Ectodermal cell (in vitro differentiated cells): ENCODE results near the gene MIP.

Source experiments
- H3K27ac ChIP-seq: 2 replicates; pipeline ENCODE4 v1.7.0; 2013; ENCODE audit warnings: mild to moderate bottlenecking, low read depth, low read length; ENCODE audit not compliant: insufficient read depth, poor library complexity, severe bottlenecking
- H3K27me3 ChIP-seq: 2 replicates; pipeline ENCODE4 v1.7.0; 2013; ENCODE audit warnings: mild to moderate bottlenecking, low read length; ENCODE audit not compliant: insufficient read depth, control insufficient read depth, poor library complexity, severe bottlenecking
- H3K36me3 ChIP-seq: one replicate; pipeline ENCODE4 v1.7.0; 2013; ENCODE audit warnings: low read length; ENCODE audit not compliant: control insufficient read depth, insufficient read depth
- H3K4me1 ChIP-seq: one replicate; pipeline ENCODE4 v1.7.0; 2013; ENCODE audit warnings: low read length; ENCODE audit not compliant: control insufficient read depth, insufficient read depth
- H3K4me3 ChIP-seq: 2 replicates; pipeline ENCODE4 v1.7.0; 2013; ENCODE audit warnings: low read depth, low read length, control low read depth; ENCODE audit not compliant: insufficient read depth
- H3K9me3 ChIP-seq: 2 replicates; pipeline ENCODE4 v1.7.0; 2013; ENCODE audit warnings: mild to moderate bottlenecking, low read length, moderate library complexity; ENCODE audit not compliant: control insufficient read depth
- WGBS, 2 experiments: methylation state at CpG; one replicate each; pipeline ENCODE4 v1.1.7; 2013; ENCODE audit warnings: missing lambda C conversion rate in 2 of 2; 5-methylcytosine and 5-hydroxymethylcytosine counted together

MIP gene

GRCh38 chr12:56487448-56488040 lies 33.1 kb upstream of the MIP start:
- H3K4me1 ChIP-seq = no peaks in the 10 kb centered on the region
- H3K4me3 ChIP-seq = peak overlapping the region; percentile 46
- 7 to 8% methylated on average over 44 of the region's 44 CpGs for WGBS, 2 experiments
- H3K9me3 ChIP-seq = no peaks in the 10 kb centered on the region
- H3K27me3 ChIP-seq = peaks cover 60% of the 10 kb centered on the region
- no peaks in the 10 kb centered on the region for H3K36me3 ChIP-seq
- H3K27ac ChIP-seq = no peak overlapping the region

GRCh38 chr12:56486694-56487093 lies 32.2 kb upstream of the MIP start:
- no peak overlapping the region for H3K4me3 ChIP-seq

GRCh38 chr12:56484566-56484965 lies 30.1 kb upstream of the MIP start:
- Histone ChIP-seq H3K27ac (no peak overlapping the region), H3K36me3 (no peaks in the 10 kb centered on the region), H3K9me3 (no peaks in the 10 kb centered on the region), H3K27me3 (peaks cover 42% of the 10 kb centered on the region), H3K4me1 (no peaks in the 10 kb centered on the region), H3K4me3 (no peak overlapping the region)
- 100% methylated on average over 1 of the region's 1 CpG for WGBS, 2 experiments

More at GRCh38 chr12:56486694-56487093, 32.2 kb upstream of the MIP start:
- H3K9me3 ChIP-seq = no peaks in the 10 kb centered on the region
- no peaks in the 10 kb centered on the region for H3K36me3 ChIP-seq
- WGBS, 2 experiments = 81 to 83% methylated on average over 11 of the region's 12 CpGs
- peaks cover 60% of the 10 kb centered on the region for H3K27me3 ChIP-seq
- H3K27ac ChIP-seq = no peak overlapping the region
- H3K4me1 ChIP-seq = no peaks in the 10 kb centered on the region

GRCh38 chr12:56479625-56480024 lies 25.2 kb upstream of the MIP start:
- Histone ChIP-seq H3K4me1 (no peaks in the 10 kb centered on the region), H3K4me3 (no peak overlapping the region), H3K9me3 (no peaks in the 10 kb centered on the region), H3K27ac (no peak overlapping the region), H3K27me3 (no peaks in the 10 kb centered on the region), H3K36me3 (no peaks in the 10 kb centered on the region)
- WGBS, 2 experiments = 96% methylated on average over 7 of the region's 7 CpGs

- no peak overlapping the region for H3K27ac ChIP-seq
- no peak overlapping the region for H3K4me3 ChIP-seq
- no peaks in the 10 kb centered on the region for H3K9me3 ChIP-seq
- no peaks in the 10 kb centered on the region for H3K27me3 ChIP-seq
- H3K4me1 ChIP-seq = no peaks in the 10 kb centered on the region
- no peaks in the 10 kb centered on the region for H3K36me3 ChIP-seq
- 93 to 94% methylated on average over 6 of the region's 6 CpGs for WGBS, 2 experiments
Measured at GRCh38 chr12:56477521-56478225, 23.2 kb upstream of the MIP start.

- Histone ChIP-seq H3K27me3 (no peaks in the 10 kb centered on the region), H3K9me3 (no peaks in the 10 kb centered on the region), H3K4me1 (no peaks in the 10 kb centered on the region), H3K4me3 (no peak overlapping the region), H3K27ac (no peak overlapping the region), H3K36me3 (no peaks in the 10 kb centered on the region)
- WGBS, 2 experiments = 77 to 88% methylated on average over 1 of the region's 1 CpG
Measured at GRCh38 chr12:56476972-56477432, 22.5 kb upstream of the MIP start.

- no peaks in the 10 kb centered on the region for H3K4me1 ChIP-seq
- no peaks in the 10 kb centered on the region for H3K27me3 ChIP-seq
- H3K27ac ChIP-seq = no peak overlapping the region
- no peak overlapping the region for H3K4me3 ChIP-seq
- no peaks in the 10 kb centered on the region for H3K9me3 ChIP-seq
- WGBS, 2 experiments = 89 to 90% methylated on average over 6 of the region's 6 CpGs
- H3K36me3 ChIP-seq = no peaks in the 10 kb centered on the region
Measured at GRCh38 chr12:56476143-56476542, 21.7 kb upstream of the MIP start.

- Histone ChIP-seq H3K36me3 (peaks cover 7% of the 10 kb centered on the region), H3K9me3 (no peaks in the 10 kb centered on the region), H3K27me3 (no peaks in the 10 kb centered on the region), H3K4me1 (no peaks in the 10 kb centered on the region), H3K27ac (no peak overlapping the region), H3K4me3 (no peak overlapping the region)
- WGBS, 2 experiments = 93 to 95% methylated on average over 9 of the region's 9 CpGs
Measured at GRCh38 chr12:56474389-56474788, 19.9 kb upstream of the MIP start.

- no peak overlapping the region for H3K27ac ChIP-seq
Measured at GRCh38 chr12:56469007-56469930, 14.8 kb upstream of the MIP start.

More at GRCh38 chr12:56469007-56469930, 14.8 kb upstream of the MIP start:
- H3K27me3 ChIP-seq = no peaks in the 10 kb centered on the region
- no peaks in the 10 kb centered on the region for H3K9me3 ChIP-seq
- H3K4me3 ChIP-seq = peak overlapping the region; percentile 93
- peaks cover 7% of the 10 kb centered on the region for H3K36me3 ChIP-seq
- peaks cover 4% of the 10 kb centered on the region for H3K4me1 ChIP-seq
- 59% methylated on average over 19 of the region's 19 CpGs for WGBS, 2 experiments
